ENCODE measurements around the gene L3MBTL3.

DNA sequence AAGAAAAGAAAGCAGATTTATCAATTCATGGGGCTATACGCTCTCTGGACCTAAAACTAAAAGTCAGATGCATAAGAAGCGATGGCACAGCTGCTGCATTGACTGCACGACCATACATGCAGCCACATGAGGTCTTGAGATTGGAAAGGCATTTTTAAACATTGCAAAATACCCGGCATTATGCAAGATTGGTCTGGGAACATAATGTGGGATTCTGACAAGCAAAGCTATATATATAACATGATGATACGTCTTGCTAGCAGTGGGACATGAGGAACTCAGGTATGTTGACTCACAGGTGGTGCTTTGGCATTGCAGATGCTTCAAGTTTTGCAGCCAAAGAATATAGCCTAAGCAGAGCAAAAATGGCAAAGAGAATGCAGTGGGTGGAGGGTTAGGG, 149.3 kb downstream of the L3MBTL3 start:
- TF ChIP-seq EZH2 (IDR thresholded peaks at IDR 0.05): no peak
- no peak for TF ChIP-seq POLR2A (IDR thresholded peaks at IDR 0.05; ENCODE audit: borderline replicate concordance, extremely low read depth, insufficient read depth, insufficient read length)
- TF ChIP-seq, protein P1, sequence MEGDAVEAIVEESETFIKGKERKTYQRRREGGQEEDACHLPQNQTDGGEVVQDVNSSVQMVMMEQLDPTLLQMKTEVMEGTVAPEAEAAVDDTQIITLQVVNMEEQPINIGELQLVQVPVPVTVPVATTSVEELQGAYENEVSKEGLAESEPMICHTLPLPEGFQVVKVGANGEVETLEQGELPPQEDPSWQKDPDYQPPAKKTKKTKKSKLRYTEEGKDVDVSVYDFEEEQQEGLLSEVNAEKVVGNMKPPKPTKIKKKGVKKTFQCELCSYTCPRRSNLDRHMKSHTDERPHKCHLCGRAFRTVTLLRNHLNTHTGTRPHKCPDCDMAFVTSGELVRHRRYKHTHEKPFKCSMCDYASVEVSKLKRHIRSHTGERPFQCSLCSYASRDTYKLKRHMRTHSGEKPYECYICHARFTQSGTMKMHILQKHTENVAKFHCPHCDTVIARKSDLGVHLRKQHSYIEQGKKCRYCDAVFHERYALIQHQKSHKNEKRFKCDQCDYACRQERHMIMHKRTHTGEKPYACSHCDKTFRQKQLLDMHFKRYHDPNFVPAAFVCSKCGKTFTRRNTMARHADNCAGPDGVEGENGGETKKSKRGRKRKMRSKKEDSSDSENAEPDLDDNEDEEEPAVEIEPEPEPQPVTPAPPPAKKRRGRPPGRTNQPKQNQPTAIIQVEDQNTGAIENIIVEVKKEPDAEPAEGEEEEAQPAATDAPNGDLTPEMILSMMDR (IDR thresholded peaks at IDR 0.05 in 2 of 3, conservative IDR thresholded peaks at IDR 0.05 in 1 of 3; ENCODE audit: borderline replicate concordance in 1 of 3, insufficient read depth in 1 of 3, low read depth in 2 of 3, low read length in 2 of 3): no peak
- TF ChIP-seq POLR2AphosphoS5 (IDR thresholded peaks at IDR 0.05; ENCODE audit: low read depth, low read length): no peak
- no peak for TF ChIP-seq CEBPB (IDR thresholded peaks at IDR 0.05; ENCODE audit: low read depth)
- TF ChIP-seq, protein P2, sequence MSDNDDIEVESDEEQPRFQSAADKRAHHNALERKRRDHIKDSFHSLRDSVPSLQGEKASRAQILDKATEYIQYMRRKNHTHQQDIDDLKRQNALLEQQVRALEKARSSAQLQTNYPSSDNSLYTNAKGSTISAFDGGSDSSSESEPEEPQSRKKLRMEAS (IDR thresholded peaks at IDR 0.05): no peak
- TF ChIP-seq JUND (IDR thresholded peaks at IDR 0.05): no peak
- no peak for TF ChIP-seq SRF (IDR thresholded peaks at IDR 0.05; ENCODE audit: low read depth)
- TF ChIP-seq ELF1 (IDR thresholded peaks at IDR 0.05; ENCODE audit: borderline replicate concordance, low read depth): no peak
- no peak for TF ChIP-seq FOSL1 (IDR thresholded peaks at IDR 0.05; ENCODE audit: low read depth)
- TF ChIP-seq TCF7L2 (IDR thresholded peaks at IDR 0.05; ENCODE audit: borderline replicate concordance, extremely low read depth, insufficient read depth, insufficient read length): no peak
- no peak for TF ChIP-seq YY1 (IDR thresholded peaks at IDR 0.05; ENCODE audit: extremely low read depth, insufficient replicate concordance, low read depth, low read length)

Measured in HCT116 (cell line).